HG03280 (cell line): ENCODE data around the gene XPR1.

Experiments
- ATAC-seq: cut with Tn5 transposase; IDR thresholded peaks from one replicate; pipeline ENCODE4 v1.9.1; 2021; ENCODE audit warnings: mild to moderate bottlenecking, moderate library complexity; ENCODE audit not compliant: unreplicated experiment

XPR1 gene

GRCh38 chr1:180911640-180912191 lies 279.9 kb downstream of the XPR1 start:
- ATAC-seq, result no peak

- ATAC-seq, result no peak
These were observed 280.5 kb downstream of the XPR1 start for GRCh38 chr1:180912211-180912800.

GRCh38 chr1:180912801-180913565 lies 281.2 kb downstream of the XPR1 start, which contains the start of gene KIAA1614:
KIAA1614 (plus strand) TSS chr1:180912897; CDS start chr1:180913244, 347 bp downstream.
- ATAC-seq, result no peak

- no peak for ATAC-seq
These were observed 283.7 kb downstream of the XPR1 start for GRCh38 chr1:180915426-180915965.

GRCh38 chr1:180916012-180916770 lies 284.4 kb downstream of the XPR1 start:
- no peak for ATAC-seq

GRCh38 chr1:180916771-180917170 lies 284.9 kb downstream of the XPR1 start:
- ATAC-seq, result no peak

GRCh38 chr1:180917306-180918065 lies 285.7 kb downstream of the XPR1 start:
- no peak for ATAC-seq

- ATAC-seq, result no peak
These were observed 286.7 kb downstream of the XPR1 start for GRCh38 chr1:180918519-180918918.

- no peak for ATAC-seq
These were observed 287.4 kb downstream of the XPR1 start for GRCh38 chr1:180919183-180919700.

GRCh38 chr1:180920193-180920592 lies 288.4 kb downstream of the XPR1 start:
- no peak for ATAC-seq

GRCh38 chr1:180920702-180921101 lies 288.9 kb downstream of the XPR1 start:
- ATAC-seq, result no peak

- no peak for ATAC-seq
These were observed 289.6 kb downstream of the XPR1 start for GRCh38 chr1:180921386-180921785.

- ATAC-seq, result no peak
These were observed 290.2 kb downstream of the XPR1 start for GRCh38 chr1:180921891-180922630.

- no peak for ATAC-seq
These were observed 290.8 kb downstream of the XPR1 start for GRCh38 chr1:180922631-180923015.

- no peak for ATAC-seq
These were observed 291.4 kb downstream of the XPR1 start for GRCh38 chr1:180923021-180923841.

- ATAC-seq, result no peak
These were observed 292.1 kb downstream of the XPR1 start for GRCh38 chr1:180923887-180924286.

- ATAC-seq, result no peak
These were observed 293.1 kb downstream of the XPR1 start for GRCh38 chr1:180924939-180925338.

- ATAC-seq, result no peak
These were observed 293.7 kb downstream of the XPR1 start for GRCh38 chr1:180925471-180926051.
